Spleen (tissue), 11 donors: ENCODE measurements around the gene MYORG. TPM values are rescaled to one million over a fixed set of nuclear protein-coding genes. Genes with fewer than 3 reads are reported as not detected.
A peak's percentile ranks its signal among the peaks of the same experiment; 100 is the strongest.

Experiments
- DNase-seq: peaks from one replicate; pipeline ENCODE4 v3.0.0-alpha.2; 2020
- H3K27ac ChIP-seq, 8 donors: fragments of 200-600 bp; sonication (generic) in 7 of 8; 1 replicate in 4 of 8; 2 replicates in 4 of 8; pipeline versions ENCODE4 v1.5.0 to v1.8.0; 2016 to 2021; ENCODE audit warnings: inconsistent platforms in 4 of 8, mild to moderate bottlenecking in 4 of 8, moderate library complexity in 1 of 8
- H3K27me3 ChIP-seq, 7 donors: fragments of 200-600 bp; sonication (generic) in 6 of 7; replicated peaks in 1 of 7; 1 replicate in 4 of 7; 2 replicates in 3 of 7; pipeline versions ENCODE4 v1.5.0 to v1.8.0; 2016 to 2021; ENCODE audit warnings: inconsistent platforms in 3 of 7, mild to moderate bottlenecking in 1 of 7
- H3K36me3 ChIP-seq, 6 donors: fragments of 200-600 bp; sonication (generic) in 5 of 6; 1 replicate in 4 of 6; 2 replicates in 2 of 6; pipeline versions ENCODE4 v1.5.0 to v1.8.0; 2016 to 2021; ENCODE audit warnings: inconsistent platforms in 2 of 6
- H3K4me1 ChIP-seq, 6 donors: fragments of 200-600 bp; sonication (generic) in 5 of 6; 1 replicate in 3 of 6; 2 replicates in 3 of 6; pipeline versions ENCODE4 v1.5.0 to v1.8.0; 2016 to 2021; ENCODE audit warnings: inconsistent platforms in 3 of 6
- H3K4me3 ChIP-seq, 8 donors: fragments of 200-600 bp; sonication (generic) in 7 of 8; 1 replicate in 4 of 8; 2 replicates in 4 of 8; pipeline versions ENCODE4 v1.5.0 to v1.8.0; 2016 to 2021; ENCODE audit warnings: inconsistent platforms in 4 of 8, mild to moderate bottlenecking in 4 of 8, moderate library complexity in 2 of 8
- H3K9me3 ChIP-seq, 8 donors: fragments of 200-600 bp; sonication (generic) in 7 of 8; 1 replicate in 4 of 8; 2 replicates in 4 of 8; pipeline versions ENCODE4 v1.5.0 to v1.8.0; 2016 to 2021; ENCODE audit warnings: inconsistent platforms in 4 of 8
- POLR2A ChIP-seq, 3 donors: fragments of 450-650 bp; IDR thresholded peaks; one replicate each; pipeline ENCODE4 v1.5.1; 2017; ENCODE audit warnings: antibody characterized with exemption in 3 of 3, mild to moderate bottlenecking in 1 of 3
- POLR2AphosphoS5 ChIP-seq, 3 donors: sonication (generic); formaldehyde crosslinking; IDR thresholded peaks; one replicate each; pipeline ENCODE4 v1.5.1; 2017; ENCODE audit warnings: antibody characterized with exemption in 3 of 3
- WGBS, 5 donors: extraction: QIAGEN DNeasy Blood & Tissue Kit in 3 of 5; methylation state at CpG; one replicate each; pipeline versions ENCODE4 v1.1.5 to v1.1.7; 2013 to 2018; 5-methylcytosine and 5-hydroxymethylcytosine counted together
- intact Hi-C: fragments of 100-400 bp; cut with DNase I; formaldehyde crosslinking; loops from one replicate; pipeline ENCODE4 v1.15.0; 2023; ENCODE audit warnings: low total_unique reads
- polyA plus RNA-seq, 3 donors: library from polyadenylated mRNA; stranded (reverse); fragments of 200-250 nt; gene quantifications; one replicate each; pipeline ENCODE4 v1.2.1, GENCODE V29; 2013
- total RNA-seq, 7 donors: library from RNA; depleted of rRNA in 3 of 7; stranded (reverse); fragments of >200 nt in 3 of 7; fragmentation: NEBNext Ultra II Directional in 4 of 7; extraction: Animal tissue kit (Norgen Biotek cat#: 25700) in 4 of 7; gene quantifications; one replicate each; pipeline versions ENCODE4 v1.1.0 to v1.2.1, GENCODE V29; 2016 to 2021
- TF ChIP-seq, protein P1 (sequence below), 11 experiments: fragments of 200-600 bp in 7 of 11; fragments of 450-650 bp in 4 of 11; sonication (generic) in 4 of 11; IDR thresholded peaks in 8 of 11; conservative IDR thresholded peaks in 3 of 11; 1 replicate in 7 of 11; 2 replicates in 4 of 11; pipeline versions ENCODE4 v1.4.0 to v1.8.0; 2016 to 2021; ENCODE audit warnings: antibody characterized with exemption in 11 of 11, inconsistent platforms in 4 of 11, mild to moderate bottlenecking in 1 of 11
- donor health status: healthy with polysubstance abuse.
- donor health status: DM: no; HTN: no; CAD: no; lungs with moderate emphysema.
- donor health status: DM: no; HTN: no; CAD: no.
- donor health status: Bipolar disorder and iron deficiency.
- donor health status: healthy.
- donor health status: DM: no; HTN: no; CAD: no.
- donor health status: DM: yes; HTN: yes; CAD: no.

The MYORG gene
- total and polyA plus RNA-seq, 10 donors, result 0.22 to 2.2 (median 1.2) TPM

- H3K4me1 ChIP-seq, result peaks cover 7 to 44% (median 27%) of the 10 kb centered on the region in 6 donors
- WGBS, 5 donors, result 57 to 86% (median 68%) methylated on average over 1 of the region's 1 CpG
- TF ChIP-seq, protein P1, sequence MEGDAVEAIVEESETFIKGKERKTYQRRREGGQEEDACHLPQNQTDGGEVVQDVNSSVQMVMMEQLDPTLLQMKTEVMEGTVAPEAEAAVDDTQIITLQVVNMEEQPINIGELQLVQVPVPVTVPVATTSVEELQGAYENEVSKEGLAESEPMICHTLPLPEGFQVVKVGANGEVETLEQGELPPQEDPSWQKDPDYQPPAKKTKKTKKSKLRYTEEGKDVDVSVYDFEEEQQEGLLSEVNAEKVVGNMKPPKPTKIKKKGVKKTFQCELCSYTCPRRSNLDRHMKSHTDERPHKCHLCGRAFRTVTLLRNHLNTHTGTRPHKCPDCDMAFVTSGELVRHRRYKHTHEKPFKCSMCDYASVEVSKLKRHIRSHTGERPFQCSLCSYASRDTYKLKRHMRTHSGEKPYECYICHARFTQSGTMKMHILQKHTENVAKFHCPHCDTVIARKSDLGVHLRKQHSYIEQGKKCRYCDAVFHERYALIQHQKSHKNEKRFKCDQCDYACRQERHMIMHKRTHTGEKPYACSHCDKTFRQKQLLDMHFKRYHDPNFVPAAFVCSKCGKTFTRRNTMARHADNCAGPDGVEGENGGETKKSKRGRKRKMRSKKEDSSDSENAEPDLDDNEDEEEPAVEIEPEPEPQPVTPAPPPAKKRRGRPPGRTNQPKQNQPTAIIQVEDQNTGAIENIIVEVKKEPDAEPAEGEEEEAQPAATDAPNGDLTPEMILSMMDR (IDR thresholded peaks at IDR 0.05 in 8 of 11, conservative IDR thresholded peaks at IDR 0.05 in 3 of 11), result no peak
- TF ChIP-seq POLR2A (IDR thresholded peaks at IDR 0.05) (no peak), POLR2AphosphoS5 (IDR thresholded peaks at IDR 0.05) (no peak)
- H3K27me3 ChIP-seq, result no peaks in the 10 kb centered on the region
- H3K36me3 ChIP-seq, result peaks cover 0 to under 1% (median 0%) of the 10 kb centered on the region in 6 donors
- H3K4me3 ChIP-seq, result no peak overlapping the region
- H3K9me3 ChIP-seq, result no peaks in the 10 kb centered on the region
- intact Hi-C loops, result loop anchor here (5.0 kb wide), 2 partner anchors 51 to 261 kb away; no protein-coding TSS in a partner anchor
- no peak overlapping the region for H3K27ac ChIP-seq
- no peak for DNase-seq
These were observed 45.5 kb downstream of the MYORG start for GRCh38 chr9:34331196-34331595.

DNA sequence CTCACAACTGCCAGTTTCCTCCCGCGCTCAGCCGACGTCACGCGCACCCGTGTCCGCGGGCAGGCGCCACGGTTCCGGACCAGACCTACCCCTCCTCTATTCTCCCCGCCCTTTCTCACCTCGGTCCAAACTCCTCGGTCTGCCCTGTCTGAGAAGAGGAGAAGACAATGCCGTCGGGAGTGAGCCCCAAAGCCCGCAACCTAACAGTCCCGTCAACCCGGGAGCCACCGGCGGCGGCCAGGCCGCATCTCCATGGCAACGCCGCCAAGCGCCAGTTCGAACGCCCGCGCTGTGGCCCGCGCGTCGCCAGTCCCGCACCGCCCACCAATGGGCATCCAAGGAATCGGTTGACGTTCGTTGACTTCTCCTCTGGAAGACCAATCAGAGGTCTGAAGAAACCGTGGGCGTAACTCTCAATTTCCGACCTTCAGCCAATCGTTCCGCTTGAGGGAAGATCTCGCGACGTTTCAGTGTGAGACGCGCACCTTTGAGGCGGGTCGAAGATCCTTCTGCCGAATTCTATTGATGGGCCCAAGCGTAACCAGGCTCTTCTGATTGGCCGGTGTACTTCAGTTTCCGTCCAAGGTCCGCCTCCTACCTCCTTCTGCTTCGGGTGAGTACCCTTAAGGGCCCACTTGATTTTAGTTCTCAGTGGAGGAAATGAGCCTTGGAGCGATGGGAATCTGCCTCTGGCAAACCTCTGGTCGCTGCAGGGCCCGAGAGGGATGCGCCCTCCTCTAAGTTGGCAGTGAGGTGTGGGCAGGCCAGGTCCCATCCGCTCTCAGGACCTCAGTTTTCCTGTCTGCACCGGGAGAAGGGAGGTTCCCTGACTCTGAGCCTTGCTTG is 47.5 kb downstream of the MYORG start, which contains the start of the genes KIF24 and NUDT2:
TSS of gene KIF24 (minus strand) at position 282 of the 846 bp plus-strand sequence. CDS start 17,922 bp downstream, outside the sequence.
TSS of gene NUDT2 (plus strand) at position 583 of the 846 bp plus-strand sequence. CDS start 9,471 bp downstream, outside the sequence.
- no peaks in the 10 kb centered on the region for H3K27me3 ChIP-seq
- WGBS, 5 donors, result 0 to 1% (median 0%) methylated on average over 52 to 64 of the region's 64 CpGs
- no peaks in the 10 kb centered on the region for H3K9me3 ChIP-seq
- DNase-seq, result peak; percentile 98
- TF ChIP-seq, protein P1 (IDR thresholded peaks at IDR 0.05 in 8 of 11, conservative IDR thresholded peaks at IDR 0.05 in 3 of 11), result peak in 4 of 11 experiments; percentile 12 to 49 (median 32)
- TF ChIP-seq POLR2A (IDR thresholded peaks at IDR 0.05), result peak in 1 of 3 donors; percentile 64
- TF ChIP-seq POLR2AphosphoS5 (IDR thresholded peaks at IDR 0.05), result peak; percentile 82 to 93 (median 88)
- intact Hi-C loops, result no loop called here
- peak within 1 kb of the TSS; percentile 62 to 89 (median 76) for H3K4me3 ChIP-seq
- H3K36me3 ChIP-seq, result no peaks in the 10 kb centered on the region
- peaks cover 7 to 50% (median 27%) of the 10 kb centered on the region in 6 donors for H3K4me1 ChIP-seq
- H3K27ac ChIP-seq, result peak within 1 kb of the TSS; percentile 76 to 98 (median 94)

DNA sequence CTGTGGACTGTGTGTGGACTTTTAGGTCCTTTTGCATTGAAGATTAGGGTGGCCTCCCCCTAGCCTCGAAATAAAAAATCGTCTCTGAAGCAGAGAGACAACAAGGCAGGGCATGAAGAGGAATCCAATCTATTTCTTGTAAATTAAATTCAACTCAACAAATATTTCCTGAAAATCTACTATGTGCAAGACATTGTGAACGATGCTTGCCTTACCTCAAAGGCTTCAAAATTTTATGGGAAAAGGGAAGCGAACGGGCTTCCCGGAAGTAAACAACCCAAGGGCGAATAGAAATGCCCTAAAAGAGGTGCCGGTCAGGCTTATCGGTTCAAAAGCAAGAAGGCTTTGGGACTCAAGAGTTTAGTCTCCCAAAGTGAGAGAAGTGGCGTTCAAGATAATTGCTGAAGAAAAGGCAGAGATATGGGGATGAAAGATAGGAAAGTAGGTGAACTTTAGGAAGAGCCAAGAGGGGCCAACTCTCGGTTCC is 48.2 kb downstream of the MYORG start:
- H3K27ac ChIP-seq, result peak overlapping the region; percentile 13 to 98 (median 72)
- H3K9me3 ChIP-seq, result no peaks in the 10 kb centered on the region
- no peak for DNase-seq
- H3K27me3 ChIP-seq, result no peaks in the 10 kb centered on the region
- H3K36me3 ChIP-seq, result no peaks in the 10 kb centered on the region
- 0 to 2% (median 1%) methylated on average over 11 of the region's 11 CpGs for WGBS, 5 donors
- TF ChIP-seq POLR2AphosphoS5 (IDR thresholded peaks at IDR 0.05) (no peak), POLR2A (IDR thresholded peaks at IDR 0.05) (no peak)
- TF ChIP-seq, protein P1 (IDR thresholded peaks at IDR 0.05 in 8 of 11, conservative IDR thresholded peaks at IDR 0.05 in 3 of 11), result no peak
- H3K4me3 ChIP-seq, result peak overlapping the region; percentile 44 to 89 (median 76)
- peaks cover 7 to 50% (median 27%) of the 10 kb centered on the region in 6 donors for H3K4me1 ChIP-seq
- intact Hi-C loops, result no loop called here

DNA sequence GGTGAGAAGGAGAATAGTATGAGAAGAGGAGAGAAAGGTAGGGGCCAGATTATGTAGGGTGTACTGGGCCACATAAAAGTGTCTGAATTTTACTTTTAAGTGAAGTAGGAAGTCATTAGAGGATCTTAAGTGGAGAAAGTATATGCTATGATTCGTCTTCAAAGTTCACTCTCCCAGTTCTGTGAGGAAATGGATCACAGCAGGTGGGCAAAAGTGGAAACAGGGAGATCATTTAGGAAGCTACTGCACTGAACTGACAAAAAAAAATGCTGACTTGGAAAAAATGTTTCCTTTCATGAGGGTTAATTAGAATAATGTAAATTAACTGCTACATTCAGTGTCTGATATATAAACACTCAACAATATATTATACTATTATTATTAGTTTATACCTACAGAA is 50.0 kb downstream of the MYORG start:
- Histone ChIP-seq H3K4me3 (no peak overlapping the region), H3K36me3 (no peaks in the 10 kb centered on the region), H3K9me3 (no peaks in the 10 kb centered on the region), H3K27me3 (no peaks in the 10 kb centered on the region), H3K4me1 (peaks cover 4 to 40% (median 27%) of the 10 kb centered on the region in 6 donors), H3K27ac (no peak overlapping the region)
- WGBS, 5 donors, result 50 to 69% (median 61%) methylated on average over 1 of the region's 1 CpG
- intact Hi-C loops, result no loop called here
- no peak for DNase-seq
- TF ChIP-seq POLR2A (IDR thresholded peaks at IDR 0.05) (no peak), POLR2AphosphoS5 (IDR thresholded peaks at IDR 0.05) (no peak)
- TF ChIP-seq, protein P1 (IDR thresholded peaks at IDR 0.05 in 8 of 11, conservative IDR thresholded peaks at IDR 0.05 in 3 of 11), result no peak
